Right renal cortex interstitium (tissue), 3 donors: Measurements from ENCODE around the gene MSMB. TPM values are rescaled to one million over a fixed set of nuclear protein-coding genes. Genes with fewer than 3 reads are reported as not detected.

Experiments used
- DNase-seq, 3 donors: peaks; one replicate each; pipeline ENCODE4 v3.0.0-alpha.2; 2013; ENCODE audit warnings: low read depth in 3 of 3, low spot score in 2 of 3
- polyA plus RNA-seq, 3 donors: library from polyadenylated mRNA; unstranded; fragments of 120-200 nt; gene quantifications; one replicate each; pipeline ENCODE4 v1.2.1, GENCODE V29; 2013; ENCODE audit not compliant: insufficient read length in 3 of 3

MSMB gene
- polyA plus RNA-seq, 3 donors = not detected

GRCh38 chr10:46035923-46036849, 9.9 kb downstream of the MSMB start:
- no peak for DNase-seq

DNA sequence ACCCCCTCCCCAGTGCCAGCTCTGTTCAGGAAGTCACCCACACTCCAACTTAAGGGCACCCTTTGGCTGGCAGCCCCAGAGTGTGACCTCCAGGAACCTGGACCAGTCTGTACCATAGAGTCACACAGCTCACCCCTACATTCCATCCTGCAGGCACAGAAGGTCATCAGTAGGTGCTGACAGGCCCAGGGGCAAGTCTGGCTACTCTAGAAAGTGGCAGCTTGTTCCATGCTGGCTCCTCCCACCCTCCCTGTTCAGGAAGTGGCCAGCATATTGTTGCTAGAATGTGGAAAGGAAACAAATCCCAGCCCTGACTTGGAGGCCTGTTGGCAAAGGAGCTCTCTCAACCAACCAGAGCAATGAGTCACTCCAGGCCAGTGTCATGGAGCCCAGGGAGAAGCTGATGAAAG, 12.5 kb downstream of the MSMB start:
- DNase-seq = no peak

GRCh38 chr10:46031648-46032532, 14.2 kb downstream of the MSMB start:
- no peak for DNase-seq

DNA sequence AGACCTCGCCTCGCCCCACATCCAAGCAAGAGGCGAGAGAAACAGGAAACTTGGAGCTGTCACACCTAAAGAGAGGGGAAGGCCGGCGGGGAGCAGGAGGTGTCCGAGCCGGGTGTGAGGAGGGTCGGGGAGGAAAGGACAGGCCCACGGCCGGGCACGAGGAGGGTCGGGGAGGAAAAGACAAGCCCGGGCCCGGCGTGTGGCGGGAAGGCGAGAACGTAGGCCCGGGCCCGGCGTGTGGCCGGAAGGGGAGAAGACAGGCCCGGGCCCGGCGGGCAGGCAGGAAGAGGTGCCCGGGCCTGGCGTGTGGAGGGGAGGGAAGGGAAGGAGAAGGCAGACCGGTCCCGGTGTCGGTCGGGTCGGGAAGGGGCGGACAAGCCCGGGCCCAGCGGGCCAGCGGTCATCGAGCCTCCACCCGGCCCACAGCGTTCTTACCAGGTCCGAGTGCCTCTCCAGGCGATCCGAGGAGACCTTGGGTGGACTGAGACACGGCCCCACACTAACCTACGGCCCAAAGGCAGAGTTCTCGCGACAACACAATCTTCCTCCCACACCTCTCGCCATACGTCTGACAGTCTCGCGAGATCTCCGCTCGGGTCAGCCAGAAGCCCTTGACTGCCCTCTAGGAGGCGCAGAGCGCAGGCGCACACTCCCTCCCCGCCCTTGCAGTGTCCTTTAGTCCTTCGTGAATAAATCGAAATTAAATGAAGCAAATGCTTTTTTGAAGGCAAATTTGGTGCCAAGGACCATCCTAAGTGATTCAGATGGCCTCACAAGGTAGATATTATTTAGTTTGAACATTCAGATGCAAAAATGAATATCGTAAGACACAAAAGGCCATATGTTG, 15.8 kb downstream of the MSMB start, which contains the start of gene NCOA4:
TSS of gene NCOA4 (minus strand) at position 533 of the 847 bp plus-strand sequence. CDS start 13,943 bp downstream, outside the sequence.
- DNase-seq = peak; percentile 90 to 97 (median 94)

GRCh38 chr10:46029461-46030030, 16.5 kb downstream of the MSMB start:
- no peak for DNase-seq

DNA sequence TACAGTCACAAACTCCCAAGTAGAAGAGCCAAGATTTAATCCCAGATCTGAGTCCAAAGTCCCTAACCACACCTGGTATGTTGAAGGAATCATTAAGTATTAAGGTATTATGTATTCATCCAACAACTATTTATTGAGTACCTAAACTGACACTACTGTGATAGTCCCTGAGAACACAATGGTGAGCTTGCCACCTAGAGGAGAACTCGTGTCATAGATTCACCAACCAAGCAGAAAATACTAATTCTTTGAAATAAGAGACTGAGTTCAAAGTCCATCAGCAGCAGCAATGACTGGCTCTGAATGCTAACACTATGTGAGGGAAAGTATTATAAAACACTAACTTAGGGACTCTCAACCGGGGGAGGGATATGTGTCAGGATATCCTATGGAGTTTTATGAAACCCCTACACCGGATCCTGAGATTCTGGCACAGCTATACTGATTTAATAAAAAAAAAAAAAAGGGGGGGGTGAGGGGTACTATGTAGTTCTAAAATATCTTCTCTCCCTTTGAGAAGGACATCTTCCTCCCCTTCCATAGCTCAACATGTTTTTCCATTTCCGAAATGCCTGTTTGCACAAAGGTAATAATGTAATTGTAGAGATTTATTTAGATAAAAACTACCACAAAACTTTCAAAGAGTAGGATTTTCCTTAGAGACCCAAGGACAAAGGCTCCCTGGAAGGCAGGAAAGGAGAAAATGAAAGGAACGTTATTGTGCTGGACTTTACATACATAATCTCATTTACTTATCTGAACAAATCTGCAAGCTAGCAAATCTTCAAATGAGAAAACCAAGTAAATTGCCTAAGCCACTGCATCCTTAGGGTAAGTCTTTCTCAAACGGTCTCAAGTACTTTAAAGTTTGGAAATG, 17.2 kb downstream of the MSMB start:
- DNase-seq = no peak

- DNase-seq = no peak
Observed at GRCh38 chr10:46026106-46026505, 20.0 kb downstream of the MSMB start.

- DNase-seq = no peak
Observed at GRCh38 chr10:46025406-46025805, 20.7 kb downstream of the MSMB start.

- DNase-seq = no peak
Observed at GRCh38 chr10:46024948-46025347, 21.1 kb downstream of the MSMB start.

DNA sequence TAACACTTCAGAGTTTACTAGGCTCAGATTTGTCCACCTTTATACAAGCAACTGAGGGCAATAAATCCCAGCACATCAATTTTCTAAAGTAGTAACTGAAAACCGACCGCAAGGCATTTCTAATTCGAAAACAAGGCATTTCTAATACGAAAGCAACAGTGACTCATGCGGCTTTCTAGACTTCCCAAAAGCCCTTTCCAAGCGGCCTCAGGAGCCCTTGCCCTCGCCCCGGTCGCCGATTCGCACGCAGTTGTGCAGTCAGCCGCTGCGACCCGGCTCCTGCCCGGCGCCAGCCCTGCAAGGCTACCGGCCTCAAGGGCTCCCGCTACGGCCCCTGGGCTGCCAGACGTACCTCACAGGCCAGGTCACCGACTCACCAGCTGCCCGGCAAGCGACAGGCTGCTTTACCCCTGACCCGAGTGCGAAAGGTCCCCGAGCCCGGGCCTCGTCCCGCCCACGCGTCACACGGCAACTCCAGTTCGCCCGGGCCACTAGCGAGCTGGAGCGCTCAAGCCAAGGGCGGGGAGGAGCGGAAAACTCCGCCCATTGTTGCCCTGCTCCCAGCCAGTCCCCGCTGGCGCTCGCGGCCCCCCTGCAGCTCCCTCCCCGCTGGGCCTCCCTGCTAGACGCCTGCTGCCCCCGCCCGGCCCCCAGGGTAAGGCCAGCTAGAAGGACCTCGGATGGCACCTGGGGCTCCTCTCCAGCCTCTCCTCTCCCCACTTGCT, 22.9 kb downstream of the MSMB start:
- DNase-seq = peak in 2 of 3 donors; percentile 29 to 63

DNA sequence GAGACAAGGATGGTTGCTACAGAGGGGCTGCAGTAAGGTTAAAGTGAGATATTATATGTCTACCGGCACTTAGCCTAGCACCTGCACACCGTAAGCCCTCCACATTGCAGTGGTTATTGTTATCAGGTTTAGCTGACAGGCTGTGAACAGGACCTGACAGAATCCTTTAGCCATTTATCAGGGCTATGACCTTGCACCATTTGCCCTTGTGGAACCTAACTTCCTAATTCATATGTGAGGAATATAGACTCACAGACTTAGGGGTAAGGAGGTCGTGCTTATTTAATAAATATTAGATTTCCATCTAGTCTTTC, 25.8 kb downstream of the MSMB start:
- no peak for DNase-seq

GRCh38 chr10:46019569-46020343, 26.3 kb downstream of the MSMB start:
- no peak for DNase-seq

DNA sequence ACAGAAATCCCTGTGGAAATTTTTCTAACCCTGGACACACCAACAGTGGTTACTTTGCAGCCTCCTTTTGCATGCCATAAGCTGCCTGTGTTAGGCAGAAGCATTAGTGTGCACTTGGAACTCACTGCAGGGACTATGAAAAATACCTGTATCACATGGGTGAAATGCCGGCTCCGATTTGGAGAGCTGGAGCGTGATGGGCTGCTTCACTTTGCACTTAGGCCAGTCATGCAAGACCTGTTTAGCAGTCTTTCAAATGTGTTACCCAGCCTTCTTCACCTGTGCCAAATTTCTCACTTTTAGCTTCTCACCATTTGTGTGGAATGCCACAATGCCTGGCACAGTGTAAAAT, 26.9 kb downstream of the MSMB start:
- no peak for DNase-seq

- DNase-seq = no peak
Observed at GRCh38 chr10:46018453-46019176, 27.5 kb downstream of the MSMB start.

- no peak for DNase-seq
Observed at GRCh38 chr10:46017733-46018132, 28.3 kb downstream of the MSMB start.

DNA sequence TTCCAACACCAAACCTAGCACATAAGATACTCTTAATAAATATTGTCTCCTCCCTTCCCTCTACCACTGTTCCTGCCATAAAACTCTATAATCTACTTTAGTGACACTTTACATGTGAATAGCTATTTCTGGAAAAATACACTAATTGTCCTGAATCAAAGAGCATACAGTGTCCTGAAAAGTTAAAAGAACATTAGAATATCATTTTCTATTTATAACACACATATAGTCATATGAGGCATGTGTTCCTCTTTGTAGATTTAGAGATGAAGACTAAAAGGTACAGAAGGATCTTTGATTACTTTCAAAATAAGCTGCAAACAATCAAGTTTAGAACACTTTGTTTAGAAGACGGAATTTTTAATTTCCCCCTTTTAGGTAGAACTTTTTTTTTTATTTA, 29.3 kb downstream of the MSMB start:
- no peak for DNase-seq

GRCh38 chr10:46016190-46016589, 29.9 kb downstream of the MSMB start:
- DNase-seq = no peak
